Panc1 (cell line): ENCODE results near the gene GULP1. TPM values are rescaled to one million over a fixed set of nuclear protein-coding genes. Genes with fewer than 3 reads are reported as not detected.

ENCODE experiments used
- ATAC-seq: fragments of 200-7000 bp; cut with Tn5 transposase; 2 replicates; pipeline ENCODE4 v1.9.1; 2020; ENCODE audit warnings: mild to moderate bottlenecking, moderate library complexity
- BruUV-seq: library from RNA; stranded (reverse); fragments of 400-500 nt; replicated peaks from 2 replicates; lab custom pipeline; 2021; lab: Mats Ljungman, UMichigan
- CTCF ChIA-PET: fragments of 300-600 bp; sonication (Branson Sonifier 250); formaldehyde crosslinking; loops from one replicate; lab custom pipeline; 2022; ENCODE audit warnings: antibody characterized with exemption; lab: Charles Lee
- POLR2A ChIA-PET: fragments of 300-600 bp; sonication (Branson Sonifier 250); formaldehyde crosslinking; loops from one replicate; lab custom pipeline; 2022; ENCODE audit warnings: antibody characterized with exemption; lab: Charles Lee
- DNase-seq: peaks from one replicate; pipeline ENCODE4 v3.0.0-alpha.2; 2010; ENCODE audit warnings: low read depth, low spot score
- H3K27ac ChIP-seq: 2 replicates; pipeline ENCODE4 v1.5.1; 2011; ENCODE audit warnings: mild to moderate bottlenecking, low read length, inconsistent platforms
- H3K27me3 ChIP-seq: fragments of 200-500 bp; sonication (Bioruptor generic); 2 replicates; pipeline ENCODE4 v1.6.0; 2014; ENCODE audit warnings: low read length, inconsistent platforms; ENCODE audit not compliant: control insufficient read depth, insufficient read depth
- H3K36me3 ChIP-seq: fragments of 200-500 bp; sonication (Bioruptor generic); 2 replicates; pipeline ENCODE4 v1.5.1; 2014; ENCODE audit warnings: inconsistent platforms, mild to moderate bottlenecking, low read length, moderate library complexity; ENCODE audit not compliant: control insufficient read depth, insufficient read depth
- H3K4me1 ChIP-seq: 2 replicates; pipeline ENCODE4 v1.5.1; 2011; ENCODE audit warnings: inconsistent platforms, mild to moderate bottlenecking, low read length, moderate library complexity; ENCODE audit not compliant: control insufficient read depth, insufficient read depth
- H3K4me3 ChIP-seq, 2 experiments: 2 replicates each; pipeline ENCODE4 v1.5.1; 2011 to 2012; ENCODE audit warnings: low read depth in 2 of 2, low read length in 2 of 2, mild to moderate bottlenecking in 2 of 2, inconsistent platforms in 1 of 2, moderate library complexity in 1 of 2
- H3K9me3 ChIP-seq: fragments of 200-500 bp; sonication (Bioruptor generic); 2 replicates; pipeline ENCODE4 v1.5.1; 2014; ENCODE audit warnings: low read depth, mild to moderate bottlenecking, inconsistent platforms, low read length, moderate library complexity; ENCODE audit not compliant: control insufficient read depth, insufficient read depth
- CTCF ChIP-seq: fragments of 450-650 bp; IDR thresholded peaks from 2 replicates; pipeline ENCODE4 v1.5.1; 2017; ENCODE audit warnings: mild to moderate bottlenecking
- POLR2AphosphoS5 ChIP-seq: IDR thresholded peaks from 2 replicates; pipeline ENCODE4 v1.6.1; 2012; ENCODE audit warnings: mild to moderate bottlenecking, low read depth, low read length, moderate library complexity
- REST ChIP-seq, 2 experiments: IDR thresholded peaks; 2 replicates each; pipeline ENCODE4 v1.6.1; 2011 to 2012; ENCODE audit warnings: low read depth in 2 of 2, control low read depth in 1 of 2, low read length in 1 of 2, mild to moderate bottlenecking in 1 of 2, moderate library complexity in 1 of 2; ENCODE audit not compliant: insufficient read depth in 1 of 2
- SIN3A ChIP-seq: IDR thresholded peaks from 2 replicates; pipeline ENCODE4 v1.6.1; 2012; ENCODE audit warnings: low read depth, mild to moderate bottlenecking, low read length, moderate library complexity, borderline replicate concordance; ENCODE audit not compliant: insufficient read depth
- TCF7L2 ChIP-seq: IDR thresholded peaks from 2 replicates; pipeline ENCODE4 v1.6.1; 2011; ENCODE audit warnings: mild to moderate bottlenecking, low read depth, low read length, inconsistent platforms
- in situ Hi-C: cut with HindIII; loops from 2 replicates; pipeline ENCODE4 v1.10.0; 2016; ENCODE audit warnings: low sequenced_read_pairs, low pct_unique_long_range_greater_than_20kb
- intact Hi-C: fragments of 100-400 bp; cut with micrococcal nuclease; formaldehyde crosslinking; loops from one replicate; pipeline ENCODE4 v1.10.0; 2022; ENCODE audit not compliant: unreplicated experiment
- total RNA-seq: library from RNA; stranded (reverse); gene quantifications from one replicate; pipeline ENCODE4 v1.2.1, GENCODE V29; 2021; ENCODE audit not compliant: unreplicated experiment

GULP1 gene
- total RNA-seq, 1 experiment from 2014 or later, result 51.5 TPM

- Histone ChIP-seq H3K27ac (no peak overlapping the region), H3K4me1 (no peaks in the 10 kb centered on the region), H3K36me3 (peaks cover 7% of the 10 kb centered on the region), H3K9me3 (no peaks in the 10 kb centered on the region), H3K27me3 (no peaks in the 10 kb centered on the region), H3K4me3 (no peak overlapping the region)
- DNase-seq (no peak), ATAC-seq (no peak)
- CTCF ChIA-PET, result no interaction called here
- no peak for TF ChIP-seq SIN3A
- TF ChIP-seq TCF7L2, result no peak
- no peak for TF ChIP-seq POLR2AphosphoS5
- TF ChIP-seq CTCF, result no peak
- TF ChIP-seq REST (IDR thresholded peaks at IDR 0.05; ENCODE audit: insufficient read depth in 1 of 2, low read depth in 2 of 2, low read length in 1 of 2), result no peak
- in situ Hi-C loops, result no loop called here
- intact Hi-C loops, result no loop called here
- BruUV-seq, result no TSS peak
- POLR2A ChIA-PET, result no interaction called here
These were observed 296.6 kb downstream of the GULP1 start for GRCh38 chr2:188588235-188588634.

- in situ Hi-C loops (no loop called here), intact Hi-C loops (no loop called here)
- no peak for DNase-seq
- BruUV-seq, result no TSS peak
- Histone ChIP-seq H3K27me3 (no peaks in the 10 kb centered on the region), H3K9me3 (no peaks in the 10 kb centered on the region), H3K4me1 (no peaks in the 10 kb centered on the region), H3K36me3 (peaks cover 7% of the 10 kb centered on the region; the same call in 1 of the 2 replicates), H3K4me3 (no peak overlapping the region), H3K27ac (no peak overlapping the region)
- POLR2A ChIA-PET, result no interaction called here
- ATAC-seq, result no peak
- TF ChIP-seq CTCF (no peak), POLR2AphosphoS5 (no peak), REST (IDR thresholded peaks at IDR 0.05; ENCODE audit: insufficient read depth in 1 of 2, low read depth in 2 of 2, low read length in 1 of 2) (no peak), TCF7L2 (no peak), SIN3A (no peak)
- CTCF ChIA-PET, result no interaction called here
These were observed 304.4 kb downstream of the GULP1 start for GRCh38 chr2:188596054-188596453.
